ENCODE data around the gene SOCS3.

GRCh38 chr17:78340183-78340955 is 19.5 kb downstream of the SOCS3 start:
- TF ChIP-seq POLR2A (IDR thresholded peaks at IDR 0.05) (no peak), CTCF (IDR thresholded peaks at IDR 0.05 in 8 of 11, conservative IDR thresholded peaks at IDR 0.05 in 3 of 11) (no peak)
